Right renal pelvis (tissue), 4 donors: ENCODE results near the gene KCNRG. TPM values are rescaled to one million over a fixed set of nuclear protein-coding genes. Genes with fewer than 3 reads are reported as not detected.

Source experiments
- polyA plus RNA-seq, 4 donors: library from polyadenylated mRNA; unstranded; fragments of 120-200 nt; gene quantifications; one replicate each; pipeline ENCODE4 v1.2.1, GENCODE V29; 2013; ENCODE audit not compliant: insufficient read length in 4 of 4

KCNRG gene
- polyA plus RNA-seq, 4 donors, result 1.3 to 1.6 (median 1.4) TPM

Other genes with a start within 250 kb of the KCNRG start
- gene KPNA3, start 222.8 kb upstream of the KCNRG start, polyA plus RNA-seq, result 10 to 100 TPM; 30.8 to 38.4 (median 38.2) TPM
- 10 to 100 TPM; 12.8 to 17.3 (median 14.1) TPM for gene SPRYD7, start 79.1 kb upstream of the KCNRG start, polyA plus RNA-seq
- 10 to 100 TPM; 45.6 to 52.5 (median 50.1) TPM for gene TRIM13, start 18.4 kb upstream of the KCNRG start, polyA plus RNA-seq